ENCODE measurements around the gene MAML2. TPM values are rescaled to one million over a fixed set of nuclear protein-coding genes. Genes with fewer than 3 reads are reported as not detected.

Gene MAML2
- total RNA-seq, 1 experiment from 2014 or later, result 2.7 TPM

DNA sequence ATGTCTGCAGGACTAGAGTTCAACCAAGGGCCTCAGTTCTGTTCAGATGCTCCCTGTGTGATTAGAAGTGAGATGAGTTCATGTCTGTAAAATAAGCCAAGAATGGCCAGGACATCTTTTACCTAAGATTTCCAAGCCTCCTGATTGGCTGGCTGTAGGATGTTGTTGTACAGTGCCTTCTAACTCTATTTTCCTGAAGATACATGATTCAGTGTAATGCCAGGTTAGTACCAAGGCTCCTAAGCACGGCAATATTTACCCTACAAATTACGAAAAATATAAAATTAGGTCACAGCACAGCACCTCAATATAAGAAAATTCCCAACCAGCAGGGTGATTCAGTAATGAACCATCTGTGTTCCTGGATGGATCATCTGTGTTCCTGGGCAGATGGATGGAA is 279.1 kb downstream of the MAML2 start:
- no peaks in the 10 kb centered on the region for H3K27me3 ChIP-seq (ENCODE audit: insufficient read depth, low read length)
- TF ChIP-seq, protein P1, sequence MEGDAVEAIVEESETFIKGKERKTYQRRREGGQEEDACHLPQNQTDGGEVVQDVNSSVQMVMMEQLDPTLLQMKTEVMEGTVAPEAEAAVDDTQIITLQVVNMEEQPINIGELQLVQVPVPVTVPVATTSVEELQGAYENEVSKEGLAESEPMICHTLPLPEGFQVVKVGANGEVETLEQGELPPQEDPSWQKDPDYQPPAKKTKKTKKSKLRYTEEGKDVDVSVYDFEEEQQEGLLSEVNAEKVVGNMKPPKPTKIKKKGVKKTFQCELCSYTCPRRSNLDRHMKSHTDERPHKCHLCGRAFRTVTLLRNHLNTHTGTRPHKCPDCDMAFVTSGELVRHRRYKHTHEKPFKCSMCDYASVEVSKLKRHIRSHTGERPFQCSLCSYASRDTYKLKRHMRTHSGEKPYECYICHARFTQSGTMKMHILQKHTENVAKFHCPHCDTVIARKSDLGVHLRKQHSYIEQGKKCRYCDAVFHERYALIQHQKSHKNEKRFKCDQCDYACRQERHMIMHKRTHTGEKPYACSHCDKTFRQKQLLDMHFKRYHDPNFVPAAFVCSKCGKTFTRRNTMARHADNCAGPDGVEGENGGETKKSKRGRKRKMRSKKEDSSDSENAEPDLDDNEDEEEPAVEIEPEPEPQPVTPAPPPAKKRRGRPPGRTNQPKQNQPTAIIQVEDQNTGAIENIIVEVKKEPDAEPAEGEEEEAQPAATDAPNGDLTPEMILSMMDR (conservative IDR thresholded peaks at IDR 0.05), result no peak
- no peak overlapping the region for H3K4me2 ChIP-seq (ENCODE audit: insufficient read depth, insufficient read length, low read length)
- H2BK12ac ChIP-seq (ENCODE audit: insufficient read length, low read depth, low read length), result no peak overlapping the region
- H3K14ac ChIP-seq (ENCODE audit: insufficient read depth, low read length), result no peak overlapping the region
- H3K27me3 Mint-ChIP-seq (ENCODE audit: low read depth), result no peaks in the 10 kb centered on the region
- H4K8ac ChIP-seq (replicated peaks; ENCODE audit: insufficient read length, low read depth, low read length), result no peak overlapping the region
- no peak overlapping the region for H3K18ac ChIP-seq (ENCODE audit: insufficient read length, low read depth, low read length)
- H2BK5ac ChIP-seq (ENCODE audit: insufficient read length, low read length), result no peak overlapping the region
- H3T11ph ChIP-seq (ENCODE audit: low read length), result no peak overlapping the region
- DNase-seq, result no peak
- no peak overlapping the region for H2AFZ ChIP-seq (ENCODE audit: low read length)
- no peak overlapping the region for H2AK5ac ChIP-seq (ENCODE audit: insufficient read length, low read length)
- H4K5ac ChIP-seq (ENCODE audit: insufficient read length, low read depth, low read length), result no peak overlapping the region
- H2BK20ac ChIP-seq (ENCODE audit: low read depth, low read length, poor library complexity, severe bottlenecking), result no peak overlapping the region
- no peaks in the 10 kb centered on the region for H3K9me3 ChIP-seq (ENCODE audit: control insufficient read depth, low read depth, low read length)
- H3K79me1 ChIP-seq (ENCODE audit: insufficient read depth, low read depth, low read length, poor library complexity, severe bottlenecking), result no peaks in the 10 kb centered on the region
- no peaks in the 10 kb centered on the region for H3K36me3 Mint-ChIP-seq (ENCODE audit: insufficient read depth in 1 of 3, low read depth in 3 of 3)
- no peak overlapping the region for H3K27ac ChIP-seq (ENCODE audit: insufficient read length, low read depth, low read length)
- H2BK120ac ChIP-seq (ENCODE audit: low read depth, low read length, poor library complexity, severe bottlenecking), result no peak overlapping the region
- H4K20me1 ChIP-seq (ENCODE audit: control insufficient read depth, insufficient read depth, insufficient read length), result no peaks in the 10 kb centered on the region
- no peaks in the 10 kb centered on the region for H3K9me3 Mint-ChIP-seq
- H3K23me2 ChIP-seq (ENCODE audit: insufficient read length, low read depth, low read length, poor library complexity, severe bottlenecking), result no peaks in the 10 kb centered on the region
- no peak overlapping the region for H3K56ac ChIP-seq (ENCODE audit: insufficient read length, low read depth, low read length)
- H3K4me1 Mint-ChIP-seq, result peaks cover 0 to 4% of the 10 kb centered on the region in 2 experiments; a peak in 2 of 4 replicates
- no peaks in the 10 kb centered on the region; the same call in 1 of the 2 replicates for H3K4me1 ChIP-seq (ENCODE audit: insufficient read depth, low read length)
- H3K4me3 Mint-ChIP-seq, result no peak overlapping the region
- no peaks in the 10 kb centered on the region for H3K79me2 ChIP-seq (ENCODE audit: insufficient read depth, low read length)
- no CpG with 5 or more reads among the region's 2 CpGs for WGBS (ENCODE audit: extremely low coverage, insufficient read length, low lambda C conversion rate)
- no peak overlapping the region for H2BK15ac ChIP-seq (ENCODE audit: low read depth, low read length)
- no peak overlapping the region for H4K91ac ChIP-seq (ENCODE audit: insufficient read length, low read depth, low read length)
- no peak overlapping the region for H3K9ac ChIP-seq (ENCODE audit: extremely low read depth, insufficient read length, low read length)
- H3K27ac Mint-ChIP-seq, result no peak overlapping the region
- no peak overlapping the region for H3K4ac ChIP-seq (ENCODE audit: low read depth, low read length)
- H3K23ac ChIP-seq (ENCODE audit: insufficient read length, low read depth, low read length), result no peak overlapping the region
